Thymus (tissue), 11 donors: Measurements from ENCODE around the gene LIMS4. TPM values are rescaled to one million over a fixed set of nuclear protein-coding genes. Genes with fewer than 3 reads are reported as not detected.
"Not testable (repeated sequence)": the region's sequence is repeated elsewhere in the genome, so short reads cannot be mapped to it uniquely, and the experiment has no call there.

ENCODE experiments used
- DNase-seq, 9 donors: peaks; one replicate each; pipeline ENCODE4 v3.0.0-alpha.2; 2013; ENCODE audit warnings: low spot score in 9 of 9, low read depth in 6 of 9, missing footprints in 1 of 9
- H3K27ac ChIP-seq, 2 donors: one replicate each; pipeline ENCODE4 v1.5.1; 2013; ENCODE audit warnings: control low read depth in 1 of 2, low read depth in 1 of 2, low read length in 1 of 2, mild to moderate bottlenecking in 1 of 2, moderate library complexity in 1 of 2
- H3K27me3 ChIP-seq, 2 donors: one replicate each; pipeline ENCODE4 v1.5.1; 2013; ENCODE audit warnings: low read length in 1 of 2; ENCODE audit not compliant: control insufficient read depth in 2 of 2, insufficient read depth in 1 of 2
- H3K36me3 ChIP-seq, 2 donors: one replicate each; pipeline ENCODE4 v1.5.1; 2013; ENCODE audit warnings: low read length in 1 of 2, mild to moderate bottlenecking in 1 of 2, moderate library complexity in 1 of 2; ENCODE audit not compliant: control insufficient read depth in 2 of 2, insufficient read depth in 2 of 2
- H3K4me1 ChIP-seq, 2 donors: one replicate each; pipeline ENCODE4 v1.5.1; 2013; ENCODE audit warnings: low read length in 2 of 2; ENCODE audit not compliant: control insufficient read depth in 2 of 2, insufficient read depth in 2 of 2
- H3K4me3 ChIP-seq, 2 donors: one replicate each; pipeline ENCODE4 v1.5.1; 2013; ENCODE audit warnings: low read length in 2 of 2, control low read depth in 1 of 2, mild to moderate bottlenecking in 1 of 2
- H3K9me3 ChIP-seq, 2 donors: one replicate each; pipeline ENCODE4 v1.5.1; 2013; ENCODE audit warnings: low read length in 1 of 2, mild to moderate bottlenecking in 1 of 2; ENCODE audit not compliant: control insufficient read depth in 2 of 2, insufficient read depth in 1 of 2
- WGBS: extraction: QIAGEN DNeasy Blood & Tissue Kit; methylation state at CpG from one replicate; pipeline ENCODE4 v1.1.7; 2013; 5-methylcytosine and 5-hydroxymethylcytosine counted together
- polyA plus RNA-seq: library from polyadenylated mRNA; stranded (reverse); fragments of 200-250 nt; gene quantifications from one replicate; pipeline ENCODE4 v1.2.3, GENCODE V29; 2013
- total RNA-seq: library from RNA; stranded (reverse); fragments of 120-200 nt; gene quantifications from one replicate; pipeline ENCODE4 v1.2.4, GENCODE V29; 2013
- donor health status: healthy.

LIMS4 gene
- total and polyA plus RNA-seq, 2 donors, result 0.32 to 0.71 TPM

DNA sequence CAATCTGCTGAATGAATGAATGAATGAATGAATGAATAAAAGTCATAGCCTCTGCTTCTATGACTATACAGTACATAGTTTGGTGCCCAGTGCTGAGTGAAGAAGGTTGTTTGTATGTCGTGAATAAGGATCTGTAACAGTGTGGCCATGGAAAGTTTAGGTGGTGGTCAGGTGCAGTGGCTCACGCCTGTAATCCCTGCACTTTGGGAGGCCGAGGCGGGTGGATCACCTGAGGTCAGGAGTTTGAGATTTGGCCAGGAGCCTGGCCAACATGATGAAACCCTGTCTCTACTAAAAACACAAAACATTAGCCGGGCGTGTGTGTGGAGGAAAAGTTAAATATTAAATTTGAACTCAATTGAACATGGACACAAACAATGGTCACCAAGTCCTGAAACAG lies 4.3 kb upstream of the LIMS4 start:
- not testable (repeated sequence) for H3K4me3 ChIP-seq, H3K4me1 ChIP-seq, H3K27ac ChIP-seq, H3K9me3 ChIP-seq, DNase-seq, H3K27me3 ChIP-seq, H3K36me3 ChIP-seq
- WGBS, result no CpG with 5 or more reads among the region's 6 CpGs

GRCh38 chr2:110475627-110476359 lies 3.2 kb upstream of the LIMS4 start:
- not testable (repeated sequence) for H3K4me1 ChIP-seq, DNase-seq, H3K4me3 ChIP-seq, H3K27me3 ChIP-seq, H3K9me3 ChIP-seq, H3K27ac ChIP-seq, H3K36me3 ChIP-seq
- no CpG with 5 or more reads among the region's 3 CpGs for WGBS

GRCh38 chr2:110474898-110475297 lies 2.3 kb upstream of the LIMS4 start:
- H3K4me3 ChIP-seq, H3K9me3 ChIP-seq, H3K36me3 ChIP-seq, H3K4me1 ChIP-seq, H3K27me3 ChIP-seq, H3K27ac ChIP-seq, DNase-seq: not testable (repeated sequence)
- WGBS, result no CpG with 5 or more reads among the region's 4 CpGs

DNA sequence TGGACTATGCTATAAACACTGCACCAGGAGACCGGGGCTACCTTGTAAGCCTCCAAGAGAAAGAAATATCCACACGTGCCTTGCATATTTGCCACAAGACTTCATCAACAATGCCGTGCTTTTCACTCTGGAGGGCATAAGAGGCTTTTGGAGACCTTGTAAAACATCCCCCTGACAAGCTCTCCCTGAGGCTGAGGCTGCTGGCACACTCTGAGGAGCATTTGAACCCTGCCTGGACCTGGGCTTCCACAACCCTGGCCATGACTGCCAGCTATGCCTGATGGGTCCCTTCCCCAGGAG lies 393 bp upstream of the LIMS4 start:
- DNase-seq, H3K9me3 ChIP-seq, H3K4me1 ChIP-seq, H3K27me3 ChIP-seq, H3K4me3 ChIP-seq, H3K36me3 ChIP-seq, H3K27ac ChIP-seq: not testable (repeated sequence)
- no CpG with 5 or more reads among the region's 3 CpGs for WGBS

GRCh38 chr2:110468921-110469320 lies 3.7 kb downstream of the LIMS4 start:
- not testable (repeated sequence) for DNase-seq, H3K36me3 ChIP-seq, H3K4me1 ChIP-seq, H3K27ac ChIP-seq, H3K9me3 ChIP-seq, H3K27me3 ChIP-seq, H3K4me3 ChIP-seq
- WGBS, result no CpG with 5 or more reads among the region's 7 CpGs

DNA sequence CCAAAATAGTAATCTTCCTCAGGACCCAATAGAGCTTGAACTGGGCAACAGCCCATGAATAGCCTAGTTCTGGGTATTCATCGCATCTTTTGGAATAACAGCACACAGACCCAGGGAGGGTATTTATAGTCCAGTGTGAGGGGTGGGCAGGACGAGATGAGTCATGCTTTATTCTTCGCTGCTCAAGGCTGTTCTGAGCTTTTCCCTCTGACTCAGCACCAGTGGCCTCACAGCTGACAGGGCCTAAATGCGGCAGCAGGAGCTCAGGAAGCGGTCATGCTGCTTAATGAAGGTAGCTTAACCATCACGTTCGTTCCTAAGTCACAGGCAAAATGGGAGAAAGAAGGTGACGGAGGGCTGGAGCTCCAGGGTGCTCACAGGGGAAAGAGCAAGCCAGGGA lies 7.3 kb downstream of the LIMS4 start:
- not testable (repeated sequence) for H3K9me3 ChIP-seq, H3K4me1 ChIP-seq, DNase-seq, H3K27me3 ChIP-seq, H3K4me3 ChIP-seq, H3K36me3 ChIP-seq, H3K27ac ChIP-seq
- no CpG with 5 or more reads among the region's 8 CpGs for WGBS

DNA sequence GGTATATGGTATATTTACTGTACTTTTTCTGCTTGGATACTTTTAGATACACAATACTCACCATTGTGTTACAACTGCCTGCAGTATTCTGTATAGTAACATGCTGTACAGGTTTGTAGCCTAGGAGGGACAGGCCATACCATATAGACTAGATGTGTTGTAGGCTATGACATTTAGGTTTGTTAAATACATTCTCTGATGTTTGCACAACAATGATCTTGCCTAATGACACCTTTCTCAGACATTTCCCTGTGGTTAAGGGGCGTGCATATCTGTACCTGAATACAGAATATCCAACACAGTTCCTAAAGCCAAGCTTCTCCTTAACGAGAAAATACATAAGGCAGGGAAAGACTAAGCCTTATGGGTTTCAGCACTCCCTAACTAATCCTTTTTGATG lies 10.2 kb downstream of the LIMS4 start:
- not testable (repeated sequence) for H3K4me1 ChIP-seq, H3K27ac ChIP-seq, H3K4me3 ChIP-seq, H3K36me3 ChIP-seq, H3K9me3 ChIP-seq, H3K27me3 ChIP-seq, DNase-seq
- no CpG with 5 or more reads among the region's 2 CpGs for WGBS

DNA sequence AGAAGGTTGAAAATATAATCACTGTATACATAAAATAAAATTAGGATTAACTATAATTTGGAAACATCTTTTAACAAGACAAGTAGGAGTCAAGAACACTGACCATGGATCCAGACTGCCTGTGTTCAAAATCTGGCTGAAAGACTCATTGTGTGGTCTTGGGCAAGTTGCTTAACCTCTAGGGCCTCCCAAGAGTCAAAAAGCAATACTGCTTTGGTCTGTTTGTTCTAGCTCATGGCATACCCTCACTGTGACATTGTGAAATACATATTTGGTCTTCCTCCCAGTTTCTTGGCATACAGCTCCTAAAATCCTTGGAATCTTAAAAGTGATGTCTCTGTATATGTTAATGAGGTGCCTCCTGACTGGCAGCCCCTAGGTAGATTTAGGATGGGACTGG lies 12.3 kb downstream of the LIMS4 start:
- not testable (repeated sequence) for DNase-seq, H3K27ac ChIP-seq, H3K27me3 ChIP-seq, H3K4me1 ChIP-seq, H3K4me3 ChIP-seq, H3K9me3 ChIP-seq, H3K36me3 ChIP-seq

DNA sequence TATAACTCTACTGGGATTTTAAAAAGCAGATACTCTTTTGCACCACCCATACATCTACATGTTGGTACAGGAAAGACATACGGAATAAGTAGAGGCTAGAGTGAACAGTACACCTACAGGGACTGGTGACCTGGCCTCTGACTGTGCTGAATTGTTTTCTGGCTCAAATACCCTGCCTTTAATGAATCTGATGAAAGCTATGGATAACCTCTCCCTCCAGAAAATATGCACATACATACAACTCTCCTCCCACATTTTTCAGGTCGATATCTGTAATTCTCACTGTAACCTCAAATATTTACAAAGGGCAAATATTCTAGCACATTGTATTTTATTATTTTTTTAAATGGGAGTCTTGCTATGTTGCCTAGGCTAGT lies 15.4 kb downstream of the LIMS4 start:
- 93% methylated on average over 1 of the region's 2 CpGs for WGBS
- H3K9me3 ChIP-seq, DNase-seq, H3K4me3 ChIP-seq, H3K27ac ChIP-seq, H3K4me1 ChIP-seq, H3K36me3 ChIP-seq, H3K27me3 ChIP-seq: not testable (repeated sequence)
